Fibroblast of skin of back (primary cell): ENCODE results near the gene GPRIN1.
"Not testable (repeated sequence)": the region's sequence is repeated elsewhere in the genome, so short reads cannot be mapped to it uniquely, and the experiment has no call there.

Experiments
- DNase-seq: peaks from one replicate; pipeline ENCODE4 v3.0.0-alpha.2; 2013

The GPRIN1 gene

GRCh38 chr5:176570044-176570443, 39.9 kb downstream of the GPRIN1 start:
- no peak for DNase-seq

- no peak for DNase-seq
Observed at GRCh38 chr5:176568657-176569056, 41.3 kb downstream of the GPRIN1 start.

GRCh38 chr5:176565760-176566288, 44.1 kb downstream of the GPRIN1 start:
- DNase-seq, result no peak

DNA sequence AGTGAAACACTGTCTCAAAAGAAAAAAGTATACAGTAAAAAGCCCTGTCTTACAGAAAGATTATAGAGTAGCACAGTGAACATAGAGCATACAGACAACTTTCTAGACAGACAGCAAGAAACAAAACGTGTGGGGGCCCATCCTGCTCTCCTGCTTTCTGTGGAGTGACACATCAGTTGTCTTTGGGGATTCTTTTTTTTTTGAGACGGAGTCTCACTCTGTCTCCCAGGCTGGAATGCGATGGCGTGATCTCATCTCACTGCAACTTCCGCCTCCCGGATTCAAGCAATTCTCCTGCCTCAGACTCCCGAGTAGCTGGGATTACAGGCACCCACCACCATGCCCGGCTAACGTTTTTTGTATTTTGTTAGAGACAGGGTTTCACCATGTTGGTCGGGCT, 46.0 kb downstream of the GPRIN1 start:
- peak; percentile 60 for DNase-seq

DNA sequence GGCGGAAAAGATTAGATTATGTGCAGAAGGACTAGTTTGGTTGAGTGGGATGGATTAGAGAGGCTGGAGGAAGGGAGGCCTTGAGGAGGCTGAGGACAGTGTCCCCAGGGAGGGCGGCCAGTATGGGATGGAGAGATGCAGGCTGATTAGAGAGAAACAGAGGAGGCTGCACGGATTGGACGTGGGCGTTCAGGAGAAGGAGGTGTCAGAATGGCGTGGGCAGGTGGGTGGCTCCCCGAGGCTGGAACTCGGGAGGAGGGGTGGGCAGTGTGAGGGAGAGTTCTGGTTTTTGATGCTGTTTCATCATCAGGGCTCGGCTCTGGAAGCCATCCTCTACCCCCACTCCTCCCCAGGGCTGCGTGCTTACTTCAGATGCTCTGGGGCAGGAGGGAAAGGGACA, 47.8 kb downstream of the GPRIN1 start:
- no peak for DNase-seq

- DNase-seq, result no peak
Observed at GRCh38 chr5:176561259-176561658, 48.7 kb downstream of the GPRIN1 start.

DNA sequence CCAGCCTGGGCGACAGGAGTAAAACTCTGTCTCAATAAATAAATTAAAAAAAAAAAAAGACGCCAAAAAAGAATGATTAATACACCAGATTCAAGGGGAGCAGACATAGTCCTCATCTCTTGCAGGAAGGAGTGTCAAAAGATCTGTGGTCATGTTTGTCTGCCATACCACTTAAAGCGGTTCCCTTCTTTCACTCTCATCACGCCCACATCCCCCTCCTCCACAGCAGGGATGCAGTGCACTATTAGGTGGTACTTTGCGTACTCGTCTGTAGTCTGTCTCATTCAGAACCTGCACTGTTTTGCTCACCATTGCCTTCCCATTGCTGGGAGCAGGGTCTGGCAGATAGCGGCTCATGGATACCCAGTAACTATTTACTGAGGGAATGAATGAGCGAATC, 49.6 kb downstream of the GPRIN1 start:
- no peak for DNase-seq

DNA sequence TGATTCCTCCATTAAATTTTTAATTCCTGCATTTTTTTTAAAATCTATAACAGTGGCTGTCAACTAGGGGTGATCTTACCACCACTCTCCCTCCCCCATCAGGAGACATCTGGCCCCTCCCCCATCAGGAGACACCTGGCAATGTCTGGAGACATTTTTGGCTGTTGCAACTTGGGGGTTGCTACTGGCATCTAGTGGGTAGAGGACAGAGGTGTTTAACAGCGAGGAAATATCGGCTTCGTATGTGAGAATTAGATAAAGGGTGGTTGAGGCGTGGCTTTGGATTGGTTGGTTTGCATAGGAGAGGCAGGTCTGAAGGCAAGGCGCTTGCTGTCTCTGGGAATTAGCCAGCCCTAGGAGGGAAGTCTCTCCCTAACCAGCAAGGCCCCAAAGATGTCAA, 50.3 kb downstream of the GPRIN1 start:
- no peak for DNase-seq

DNA sequence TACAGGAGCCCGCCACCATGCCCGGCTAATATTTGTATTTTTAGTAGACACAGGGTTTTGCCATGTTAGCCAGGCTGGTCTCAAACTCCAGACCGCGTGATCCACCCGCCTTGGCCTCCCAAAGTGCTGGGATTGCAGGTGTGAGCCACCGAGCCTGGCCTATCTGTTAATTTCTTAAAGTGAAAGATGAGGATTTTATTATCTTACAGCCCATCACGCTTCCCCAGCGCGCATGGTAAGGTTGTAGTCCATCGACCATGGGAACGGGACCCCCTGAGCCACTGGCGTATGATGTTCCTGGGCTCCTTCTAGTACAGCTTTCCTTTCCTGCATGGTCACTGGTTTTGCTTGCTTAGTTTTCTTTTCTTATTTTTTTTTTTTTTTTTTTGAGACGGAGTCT, 52.1 kb downstream of the GPRIN1 start:
- no peak for DNase-seq

- no peak for DNase-seq
Observed at GRCh38 chr5:176553260-176554085, 56.5 kb downstream of the GPRIN1 start.

DNA sequence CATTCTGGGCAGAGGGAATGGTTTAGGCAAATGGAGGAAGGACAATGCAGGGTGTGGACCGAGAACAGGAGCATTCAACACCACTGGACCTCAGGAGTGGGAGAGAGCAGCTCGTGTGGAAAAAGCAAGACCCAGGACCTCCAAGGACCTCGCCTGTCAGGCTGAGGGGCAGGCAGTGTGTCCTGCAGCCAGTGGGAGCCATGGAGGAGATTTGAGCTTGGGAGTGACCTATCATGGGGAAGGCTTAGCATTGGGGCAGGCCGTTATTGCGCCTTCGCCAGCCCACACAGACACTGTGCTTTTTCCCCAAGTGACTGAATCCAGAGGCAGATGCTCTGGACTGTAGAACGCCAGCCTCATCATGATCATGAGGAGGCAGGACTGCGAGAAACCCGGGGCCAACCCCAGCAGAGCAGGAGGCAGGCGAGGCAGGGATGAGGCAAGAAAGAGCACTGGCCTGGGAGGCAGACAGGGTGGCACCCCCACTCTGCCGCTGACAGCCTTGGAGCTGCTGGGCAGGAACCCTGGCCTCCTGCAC, 57.6 kb downstream of the GPRIN1 start:
- no peak for DNase-seq

- DNase-seq, result not testable (repeated sequence)
Observed at GRCh38 chr5:176550937-176551336, 59.0 kb downstream of the GPRIN1 start.

- no peak for DNase-seq
Observed at GRCh38 chr5:176550275-176550831, 59.6 kb downstream of the GPRIN1 start.

- DNase-seq, result no peak
Observed at GRCh38 chr5:176549871-176550270, 60.1 kb downstream of the GPRIN1 start.

- no peak for DNase-seq
Observed at GRCh38 chr5:176548967-176549444, 61.0 kb downstream of the GPRIN1 start, which contains the start of gene CDHR2. Gene CDHR2, plus strand, starts transcription at chr5:176549342. Its CDS starts 16,011 bp downstream, at chr5:176565353.

- DNase-seq, result no peak
Observed at GRCh38 chr5:176547802-176548201, 62.2 kb downstream of the GPRIN1 start.
